Measurements from ENCODE around the gene PGS1.
A peak's percentile ranks its signal among the peaks of the same experiment; 100 is the strongest.

The PGS1 gene

GRCh38 chr17:78357672-78358537 lies 20.5 kb upstream of the PGS1 start:
- Histone ChIP-seq H3K4me1 (ENCODE audit: control insufficient read depth, insufficient read depth, low read length, unreplicated experiment) (peaks cover 25% of the 10 kb centered on the region), H2AFZ (ENCODE audit: low read length, unreplicated experiment) (no peak overlapping the region), H3K27me3 (ENCODE audit: insufficient read depth, low read length) (no peaks in the 10 kb centered on the region), H3K27ac (ENCODE audit: low read depth, low read length) (peak overlapping the region; percentile 87), H3K79me2 (ENCODE audit: control insufficient read depth, insufficient read depth, low read length, unreplicated experiment) (peaks cover 42% of the 10 kb centered on the region), H3K4me3 (ENCODE audit: low read depth, low read length) (peak overlapping the region; percentile 97), H3K36me3 (ENCODE audit: insufficient read depth, low read length) (peaks cover 8% of the 10 kb centered on the region; the same call in 1 of the 2 replicates)

DNA sequence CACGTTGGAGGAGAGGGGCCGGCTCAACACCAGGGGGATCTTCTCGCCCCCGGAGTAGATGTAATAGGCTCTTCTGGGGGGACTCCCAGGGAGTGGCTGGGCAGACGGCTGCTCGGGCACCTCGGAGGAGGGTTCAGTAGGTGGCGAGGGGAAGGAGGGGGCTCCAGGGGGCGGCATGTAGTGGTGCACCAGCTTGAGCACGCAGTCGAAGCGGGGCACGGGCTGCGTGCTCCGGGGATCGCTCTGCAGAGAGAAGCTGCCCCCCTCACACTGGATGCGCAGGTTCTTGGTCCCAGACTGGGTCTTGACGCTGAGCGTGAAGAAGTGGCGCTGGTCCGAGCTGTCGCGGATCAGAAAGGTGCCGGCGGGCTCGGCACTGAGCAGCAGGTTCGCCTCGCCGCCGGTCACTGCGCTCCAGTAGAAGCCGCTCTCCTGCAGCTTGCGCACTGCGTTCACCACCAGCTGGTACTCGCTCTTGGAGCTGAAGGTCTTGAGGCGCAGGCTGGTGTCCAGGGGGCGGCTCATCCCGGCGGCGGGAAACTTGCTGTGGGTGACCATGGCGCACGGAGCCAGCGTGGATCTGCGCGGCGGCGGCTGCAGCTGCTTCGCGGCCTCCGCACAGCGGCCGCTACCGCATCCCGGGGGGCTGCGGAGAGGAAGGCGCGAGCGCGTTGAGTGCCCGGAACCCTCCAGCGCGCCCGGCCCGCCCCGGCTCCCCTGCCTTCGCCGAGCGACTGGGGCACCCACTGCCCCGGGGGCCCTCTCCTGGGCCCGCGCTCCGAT lies 19.7 kb upstream of the PGS1 start:
- peaks cover 21% of the 10 kb centered on the region for H3K4me1 ChIP-seq (ENCODE audit: control insufficient read depth, insufficient read depth, low read length, unreplicated experiment)
- H3K27ac ChIP-seq (ENCODE audit: low read depth, low read length), result peak overlapping the region; percentile 87
- peaks cover 42% of the 10 kb centered on the region for H3K79me2 ChIP-seq (ENCODE audit: control insufficient read depth, insufficient read depth, low read length, unreplicated experiment)
- peak overlapping the region; percentile 97 for H3K4me3 ChIP-seq (ENCODE audit: low read depth, low read length)
- H3K27me3 ChIP-seq (ENCODE audit: insufficient read depth, low read length), result no peaks in the 10 kb centered on the region
- H2AFZ ChIP-seq (ENCODE audit: low read length, unreplicated experiment), result no peak overlapping the region
- peaks cover 8% of the 10 kb centered on the region; the same call in 1 of the 2 replicates for H3K36me3 ChIP-seq (ENCODE audit: insufficient read depth, low read length)

GRCh38 chr17:78359321-78359996 lies 19.0 kb upstream of the PGS1 start:
- Histone ChIP-seq H3K27me3 (ENCODE audit: insufficient read depth, low read length) (no peaks in the 10 kb centered on the region), H2AFZ (ENCODE audit: low read length, unreplicated experiment) (no peak overlapping the region), H3K79me2 (ENCODE audit: control insufficient read depth, insufficient read depth, low read length, unreplicated experiment) (peaks cover 42% of the 10 kb centered on the region), H3K4me3 (ENCODE audit: low read depth, low read length) (peak overlapping the region; percentile 97), H3K27ac (ENCODE audit: low read depth, low read length) (peak overlapping the region; percentile 87), H3K4me1 (ENCODE audit: control insufficient read depth, insufficient read depth, low read length, unreplicated experiment) (peaks cover 18% of the 10 kb centered on the region), H3K36me3 (ENCODE audit: insufficient read depth, low read length) (peaks cover 8% of the 10 kb centered on the region; the same call in 1 of the 2 replicates)

DNA sequence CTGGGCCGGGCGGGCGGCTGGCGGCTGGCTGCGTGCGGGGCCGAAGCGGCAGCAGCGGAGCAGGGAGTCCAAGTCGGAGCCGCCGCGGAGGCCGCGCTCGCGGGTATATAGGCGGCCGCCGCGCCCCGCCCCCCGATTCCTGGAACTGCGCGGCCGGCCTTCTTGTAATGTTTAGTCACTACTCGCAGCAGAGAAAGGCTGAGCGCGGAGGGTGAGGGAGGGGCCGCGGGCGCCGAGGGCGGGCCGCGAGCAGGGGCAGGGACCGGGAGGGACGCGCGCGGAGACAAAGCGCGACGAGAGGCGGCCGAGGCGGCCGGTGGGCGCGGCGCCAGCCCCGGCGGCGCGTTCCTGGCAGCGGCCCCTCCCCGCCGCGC lies 18.5 kb upstream of the PGS1 start, which contains the start of gene SOCS3:
Gene SOCS3, minus strand, starts transcription at position 81 of the 374 bp plus-strand sequence. CDS start 982 bp downstream, outside the sequence.
- peaks cover 8% of the 10 kb centered on the region; the same call in 1 of the 2 replicates for H3K36me3 ChIP-seq (ENCODE audit: insufficient read depth, low read length)
- H3K79me2 ChIP-seq (ENCODE audit: control insufficient read depth, insufficient read depth, low read length, unreplicated experiment), result peaks cover 42% of the 10 kb centered on the region
- peak within 1 kb of the TSS; percentile 87 for H3K27ac ChIP-seq (ENCODE audit: low read depth, low read length)
- H3K4me1 ChIP-seq (ENCODE audit: control insufficient read depth, insufficient read depth, low read length, unreplicated experiment), result peaks cover 14% of the 10 kb centered on the region
- no peak within 1 kb of the TSS for H2AFZ ChIP-seq (ENCODE audit: low read length, unreplicated experiment)
- H3K4me3 ChIP-seq (ENCODE audit: low read depth, low read length), result peak within 1 kb of the TSS; percentile 97
- H3K27me3 ChIP-seq (ENCODE audit: insufficient read depth, low read length), result no peaks in the 10 kb centered on the region

DNA sequence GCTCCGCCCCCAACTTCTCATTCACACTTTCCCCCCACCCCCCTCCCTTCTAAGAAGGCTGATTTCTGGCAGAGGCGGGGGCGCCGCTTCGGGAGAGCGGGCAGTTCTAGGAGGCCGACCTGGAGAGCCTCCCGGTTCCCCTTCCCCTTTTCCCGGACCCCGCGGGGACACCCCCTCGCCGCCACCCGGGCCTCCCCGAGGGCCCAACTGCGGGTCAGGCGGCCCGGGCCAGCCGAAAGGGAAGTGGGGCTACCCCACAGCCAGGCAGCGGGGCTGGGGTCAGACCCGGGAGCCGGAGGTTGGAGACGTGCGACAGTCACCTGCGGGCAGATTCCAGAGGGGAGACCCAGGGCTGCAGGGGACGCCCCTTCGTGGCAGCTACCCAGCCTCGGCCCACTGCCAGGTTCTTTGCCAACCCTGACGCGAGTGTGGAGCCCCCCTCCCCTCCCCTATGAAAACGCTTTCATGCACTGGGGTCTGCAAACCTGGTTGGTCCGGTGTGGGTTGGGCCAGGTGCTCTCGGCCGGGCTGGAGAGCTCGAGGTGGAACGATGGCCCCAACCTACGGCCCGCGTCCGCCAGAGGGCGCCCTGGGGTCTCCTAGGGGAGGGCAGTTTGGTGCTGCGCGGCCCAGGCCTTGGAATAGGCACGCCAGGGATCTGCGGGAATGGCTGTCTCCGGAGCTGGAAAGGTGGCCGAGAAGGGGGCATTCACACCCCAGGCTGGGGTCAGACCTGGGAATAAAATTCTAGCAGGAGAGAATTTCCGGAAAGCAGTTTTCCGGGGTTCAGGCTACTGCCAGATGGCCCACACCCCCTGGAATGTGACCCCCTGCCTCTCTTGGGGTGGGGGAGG lies 17.9 kb upstream of the PGS1 start:
- Histone ChIP-seq H3K36me3 (ENCODE audit: insufficient read depth, low read length) (peaks cover 8% of the 10 kb centered on the region; the same call in 1 of the 2 replicates), H3K4me1 (ENCODE audit: control insufficient read depth, insufficient read depth, low read length, unreplicated experiment) (peaks cover 8% of the 10 kb centered on the region), H3K27ac (ENCODE audit: low read depth, low read length) (peak overlapping the region; percentile 54; the same call in 1 of the 2 replicates), H3K79me2 (ENCODE audit: control insufficient read depth, insufficient read depth, low read length, unreplicated experiment) (peaks cover 40% of the 10 kb centered on the region), H2AFZ (ENCODE audit: low read length, unreplicated experiment) (no peak overlapping the region), H3K27me3 (ENCODE audit: insufficient read depth, low read length) (no peaks in the 10 kb centered on the region), H3K4me3 (ENCODE audit: low read depth, low read length) (peak overlapping the region; percentile 97)

GRCh38 chr17:78361225-78361701 lies 17.2 kb upstream of the PGS1 start:
- Histone ChIP-seq H3K79me2 (ENCODE audit: control insufficient read depth, insufficient read depth, low read length, unreplicated experiment) (peaks cover 33% of the 10 kb centered on the region), H3K36me3 (ENCODE audit: insufficient read depth, low read length) (peaks cover 8% of the 10 kb centered on the region; the same call in 1 of the 2 replicates), H3K4me3 (ENCODE audit: low read depth, low read length) (no peak overlapping the region), H2AFZ (ENCODE audit: low read length, unreplicated experiment) (no peak overlapping the region), H3K27me3 (ENCODE audit: insufficient read depth, low read length) (no peaks in the 10 kb centered on the region), H3K27ac (ENCODE audit: low read depth, low read length) (no peak overlapping the region), H3K4me1 (ENCODE audit: control insufficient read depth, insufficient read depth, low read length, unreplicated experiment) (peaks cover under 1% of the 10 kb centered on the region)

DNA sequence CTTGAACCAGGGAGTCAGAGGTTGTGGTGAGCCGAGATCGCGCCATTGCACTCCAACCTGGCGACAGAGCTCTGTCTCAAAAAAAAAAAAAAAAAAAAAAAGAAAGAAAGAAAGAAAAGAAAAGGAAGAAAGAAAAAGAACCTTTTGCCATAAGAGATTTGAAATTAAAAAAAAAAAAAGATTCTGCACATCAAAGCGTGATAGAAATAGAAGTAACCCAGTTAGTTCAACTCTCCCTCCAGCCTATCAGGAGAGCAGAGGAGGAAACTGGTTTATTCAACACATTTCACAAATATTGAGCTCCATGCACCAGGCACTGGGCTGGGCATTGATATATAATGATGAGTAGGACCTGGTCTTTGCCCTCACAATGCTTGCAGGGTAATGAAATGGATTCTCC lies 16.2 kb upstream of the PGS1 start:
- no peaks in the 10 kb centered on the region for H3K4me1 ChIP-seq (ENCODE audit: control insufficient read depth, insufficient read depth, low read length, unreplicated experiment)
- peaks cover 26% of the 10 kb centered on the region for H3K79me2 ChIP-seq (ENCODE audit: control insufficient read depth, insufficient read depth, low read length, unreplicated experiment)
- no peak overlapping the region for H3K4me3 ChIP-seq (ENCODE audit: low read depth, low read length)
- H2AFZ ChIP-seq (ENCODE audit: low read length, unreplicated experiment), result no peak overlapping the region
- peaks cover 8% of the 10 kb centered on the region; the same call in 1 of the 2 replicates for H3K36me3 ChIP-seq (ENCODE audit: insufficient read depth, low read length)
- H3K27ac ChIP-seq (ENCODE audit: low read depth, low read length), result no peak overlapping the region
- H3K27me3 ChIP-seq (ENCODE audit: insufficient read depth, low read length), result no peaks in the 10 kb centered on the region

GRCh38 chr17:78362671-78363070 lies 15.8 kb upstream of the PGS1 start:
- Histone ChIP-seq H3K4me1 (ENCODE audit: control insufficient read depth, insufficient read depth, low read length, unreplicated experiment) (no peaks in the 10 kb centered on the region), H3K36me3 (ENCODE audit: insufficient read depth, low read length) (peaks cover 6% of the 10 kb centered on the region; the same call in 1 of the 2 replicates), H3K27ac (ENCODE audit: low read depth, low read length) (no peak overlapping the region), H3K79me2 (ENCODE audit: control insufficient read depth, insufficient read depth, low read length, unreplicated experiment) (peaks cover 22% of the 10 kb centered on the region), H2AFZ (ENCODE audit: low read length, unreplicated experiment) (no peak overlapping the region), H3K4me3 (ENCODE audit: low read depth, low read length) (no peak overlapping the region), H3K27me3 (ENCODE audit: insufficient read depth, low read length) (no peaks in the 10 kb centered on the region)

DNA sequence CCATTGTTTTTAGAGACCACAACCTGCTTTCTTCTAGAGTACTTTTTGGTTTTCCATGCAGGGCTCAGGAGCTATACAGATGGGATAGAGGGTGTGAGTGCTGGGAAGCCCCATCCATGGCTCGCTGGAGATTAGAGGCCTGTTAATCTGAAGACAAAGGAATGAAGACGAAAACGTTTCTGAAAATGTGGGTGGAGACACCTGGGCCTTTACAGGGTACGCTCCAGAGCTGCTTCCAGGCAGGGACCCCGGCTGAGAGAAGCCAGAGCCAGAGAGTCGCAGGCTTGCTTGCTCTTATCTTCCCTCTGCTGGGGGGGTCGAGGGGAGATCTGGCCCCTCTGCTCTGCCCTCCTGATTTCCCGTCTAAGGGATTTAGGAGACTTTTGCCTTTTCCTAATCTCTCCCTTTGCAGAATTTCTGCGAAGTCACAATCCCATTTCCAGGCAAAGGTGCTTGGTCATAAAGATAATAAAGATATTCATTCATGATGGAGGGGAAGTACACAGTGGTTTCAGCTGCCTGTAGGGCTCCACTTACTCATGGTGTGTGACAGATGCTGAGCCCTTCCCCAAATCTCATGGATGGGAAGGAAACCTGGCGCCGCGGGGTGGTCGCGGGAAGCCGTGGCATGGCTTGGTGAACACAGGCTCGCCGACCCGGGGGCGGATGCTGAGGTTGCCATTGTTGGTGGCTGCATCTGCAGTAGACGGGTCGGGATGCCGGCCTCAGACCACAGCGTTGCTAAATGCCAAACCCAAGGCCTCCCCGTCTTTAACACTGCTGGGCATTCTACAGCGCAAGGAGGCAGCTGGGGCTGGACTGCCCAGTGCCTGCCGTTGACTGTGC lies 13.8 kb upstream of the PGS1 start:
- Histone ChIP-seq H3K4me3 (ENCODE audit: low read depth, low read length) (no peak overlapping the region), H3K79me2 (ENCODE audit: control insufficient read depth, insufficient read depth, low read length, unreplicated experiment) (peaks cover 2% of the 10 kb centered on the region), H3K4me1 (ENCODE audit: control insufficient read depth, insufficient read depth, low read length, unreplicated experiment) (no peaks in the 10 kb centered on the region), H2AFZ (ENCODE audit: low read length, unreplicated experiment) (no peak overlapping the region), H3K27me3 (ENCODE audit: insufficient read depth, low read length) (no peaks in the 10 kb centered on the region), H3K36me3 (ENCODE audit: insufficient read depth, low read length) (no peaks in the 10 kb centered on the region), H3K27ac (ENCODE audit: low read depth, low read length) (no peak overlapping the region)

All from ACC112 (cell line).